Measurements from ENCODE around the gene SLFN13. TPM values are rescaled to one million over a fixed set of nuclear protein-coding genes. Genes with fewer than 3 reads are reported as not detected.
"Not testable (repeated sequence)": the region's sequence is repeated elsewhere in the genome, so short reads cannot be mapped to it uniquely, and the experiment has no call there.

SLFN13 gene
- total RNA-seq, 1 donor from 2014 or later = 25.7 TPM

GRCh38 chr17:35407531-35407930 lies 41.0 kb downstream of the SLFN13 start:
- Histone ChIP-seq H3K27ac (no peak overlapping the region), H3K36me3 (peaks cover 36% of the 10 kb centered on the region), H3K4me1 (no peaks in the 10 kb centered on the region), H3K4me3 (no peak overlapping the region), H3K9me3 (no peaks in the 10 kb centered on the region), H3K27me3 (no peaks in the 10 kb centered on the region)
- ATAC-seq (no peak), DNase-seq (no peak)
- TF ChIP-seq CTCF (IDR thresholded peaks at IDR 0.05) = no peak
- intact Hi-C loops (cut with DNase I) = no loop called here

- intact Hi-C loops (cut with DNase I) = no loop called here
Measured at GRCh38 chr17:35406568-35406967, 42.0 kb downstream of the SLFN13 start.

GRCh38 chr17:35404360-35404759 lies 44.2 kb downstream of the SLFN13 start:
- Histone ChIP-seq H3K9me3 (no peaks in the 10 kb centered on the region), H3K4me1 (no peaks in the 10 kb centered on the region), H3K27me3 (no peaks in the 10 kb centered on the region), H3K4me3 (no peak overlapping the region), H3K36me3 (peaks cover 6% of the 10 kb centered on the region), H3K27ac (no peak overlapping the region)
- intact Hi-C loops (cut with DNase I) = no loop called here
- DNase-seq (no peak), ATAC-seq (no peak)
- TF ChIP-seq CTCF (IDR thresholded peaks at IDR 0.05) = no peak

More at GRCh38 chr17:35406568-35406967, 42.0 kb downstream of the SLFN13 start:
- H3K4me3 ChIP-seq = no peak overlapping the region
- H3K36me3 ChIP-seq = peaks cover 27% of the 10 kb centered on the region
- H3K27me3 ChIP-seq = no peaks in the 10 kb centered on the region
- TF ChIP-seq CTCF (IDR thresholded peaks at IDR 0.05) = no peak
- no peak for ATAC-seq
- H3K9me3 ChIP-seq = no peaks in the 10 kb centered on the region
- H3K27ac ChIP-seq = no peak overlapping the region
- no peaks in the 10 kb centered on the region for H3K4me1 ChIP-seq
- DNase-seq = no peak

- H3K27ac ChIP-seq; H3K36me3 ChIP-seq; H3K27me3 ChIP-seq; DNase-seq; intact Hi-C loops (cut with DNase I); H3K4me1 ChIP-seq; H3K4me3 ChIP-seq; ATAC-seq; H3K9me3 ChIP-seq: not testable (repeated sequence)
Measured at GRCh38 chr17:35393783-35394182, 54.8 kb downstream of the SLFN13 start.

GRCh38 chr17:35390663-35391062 lies 57.9 kb downstream of the SLFN13 start:
- no peaks in the 10 kb centered on the region for H3K4me1 ChIP-seq
- DNase-seq (no peak), ATAC-seq (peak; percentile 69)
- H3K27ac ChIP-seq = no peak overlapping the region
- H3K27me3 ChIP-seq = no peaks in the 10 kb centered on the region
- no peak for TF ChIP-seq CTCF (IDR thresholded peaks at IDR 0.05)
- H3K36me3 ChIP-seq = no peaks in the 10 kb centered on the region
- intact Hi-C loops (cut with DNase I) = no loop called here
- H3K4me3 ChIP-seq = no peak overlapping the region
- no peaks in the 10 kb centered on the region for H3K9me3 ChIP-seq

- DNase-seq (no peak), ATAC-seq (no peak)
- no peaks in the 10 kb centered on the region for H3K36me3 ChIP-seq
- no peak for TF ChIP-seq CTCF (IDR thresholded peaks at IDR 0.05)
- H3K27me3 ChIP-seq = no peaks in the 10 kb centered on the region
- no peaks in the 10 kb centered on the region for H3K4me1 ChIP-seq
- intact Hi-C loops (cut with DNase I) = no loop called here
- H3K4me3 ChIP-seq = no peak overlapping the region
- no peak overlapping the region for H3K27ac ChIP-seq
- no peaks in the 10 kb centered on the region for H3K9me3 ChIP-seq
Measured at GRCh38 chr17:35390156-35390555, 58.4 kb downstream of the SLFN13 start.
